HG02759 (cell line): ENCODE results near the gene TMEM203.
"Not testable (repeated sequence)": the region's sequence is repeated elsewhere in the genome, so short reads cannot be mapped to it uniquely, and the experiment has no call there.

Experiments
- ATAC-seq: cut with Tn5 transposase; IDR thresholded peaks from one replicate; pipeline ENCODE4 v1.9.1; 2021; ENCODE audit warnings: mild to moderate bottlenecking, moderate library complexity; ENCODE audit not compliant: unreplicated experiment

TMEM203 gene

GRCh38 chr9:137205126-137206069 is at the start of gene TMEM203, which contains the start of gene NDOR1:
Gene TMEM203, minus strand, starts transcription at chr9:137205648. Its CDS starts 234 bp downstream, at chr9:137205414.
Gene NDOR1, plus strand, starts transcription at chr9:137205700. Its CDS starts 78 bp downstream, at chr9:137205778.
- peak; percentile 50 for ATAC-seq

- peak; percentile 85 for ATAC-seq
Observed at GRCh38 chr9:137254624-137255447, 49.4 kb upstream of the TMEM203 start, which contains the start of gene NELFB. Gene NELFB, plus strand, starts transcription at chr9:137255327.

GRCh38 chr9:137253717-137254623 is 48.5 kb upstream of the TMEM203 start:
- no peak for ATAC-seq

- ATAC-seq: no peak
Observed at GRCh38 chr9:137252555-137253506, 47.4 kb upstream of the TMEM203 start.

- ATAC-seq: no peak
Observed at GRCh38 chr9:137251490-137252268, 46.2 kb upstream of the TMEM203 start.

GRCh38 chr9:137251194-137251461 is 45.7 kb upstream of the TMEM203 start, which contains the start of gene STPG3:
Gene STPG3, plus strand, starts transcription at chr9:137251286. Its CDS starts 1 bp downstream, at chr9:137251287.
- ATAC-seq: no peak

- no peak for ATAC-seq
Observed at GRCh38 chr9:137250329-137251193, 45.1 kb upstream of the TMEM203 start.

GRCh38 chr9:137247916-137248175 is 42.4 kb upstream of the TMEM203 start:
- ATAC-seq: no peak

GRCh38 chr9:137247135-137247915 is 41.9 kb upstream of the TMEM203 start:
- no peak for ATAC-seq

- ATAC-seq: no peak
Observed at GRCh38 chr9:137245450-137246421, 40.3 kb upstream of the TMEM203 start.

- no peak for ATAC-seq
Observed at GRCh38 chr9:137244486-137245449, 39.3 kb upstream of the TMEM203 start.

- ATAC-seq: no peak
Observed at GRCh38 chr9:137243626-137244485, 38.4 kb upstream of the TMEM203 start.

GRCh38 chr9:137243266-137243625 is 37.8 kb upstream of the TMEM203 start:
- not testable (repeated sequence) for ATAC-seq
